ENCODE data around the gene MIGA2.

Gene MIGA2

GRCh38 chr9:129109537-129109903, 73.1 kb downstream of the MIGA2 start:
- TF ChIP-seq CTCF (IDR thresholded peaks at IDR 0.05) (no peak), ZFX (IDR thresholded peaks at IDR 0.05; ENCODE audit: borderline replicate concordance) (no peak)
- peak overlapping the region; percentile 93 for H3K27ac ChIP-seq

GRCh38 chr9:129109952-129110739, 73.7 kb downstream of the MIGA2 start:
- TF ChIP-seq CTCF (IDR thresholded peaks at IDR 0.05) (peak; percentile 11; the same call in 1 of the 2 replicates), ZFX (IDR thresholded peaks at IDR 0.05; ENCODE audit: borderline replicate concordance) (no peak)
- H3K27ac ChIP-seq = peak overlapping the region; percentile 93

- TF ChIP-seq CTCF (IDR thresholded peaks at IDR 0.05) (no peak), ZFX (IDR thresholded peaks at IDR 0.05; ENCODE audit: borderline replicate concordance) (no peak)
- peak within 1 kb of the TSS; percentile 93 for H3K27ac ChIP-seq
Observed at GRCh38 chr9:129110740-129111527, 74.5 kb downstream of the MIGA2 start, which contains the start of the genes CRAT and PTPA. Gene CRAT, minus strand, starts transcription at chr9:129110793. Its CDS starts 284 bp downstream, at chr9:129110509. Gene PTPA, plus strand, starts transcription at chr9:129111415. Its CDS starts 186 bp downstream, at chr9:129111601.

GRCh38 chr9:129111528-129112151, 75.2 kb downstream of the MIGA2 start:
- TF ChIP-seq ZFX (IDR thresholded peaks at IDR 0.05; ENCODE audit: borderline replicate concordance) (no peak), CTCF (IDR thresholded peaks at IDR 0.05) (no peak)

GRCh38 chr9:129112526-129112925, 76.1 kb downstream of the MIGA2 start:
- peak overlapping the region; percentile 93 for H3K27ac ChIP-seq

More at GRCh38 chr9:129111528-129112151, 75.2 kb downstream of the MIGA2 start:
- H3K27ac ChIP-seq = peak overlapping the region; percentile 93

- TF ChIP-seq ZFX (IDR thresholded peaks at IDR 0.05; ENCODE audit: borderline replicate concordance) = no peak
- TF ChIP-seq CTCF (IDR thresholded peaks at IDR 0.05) = no peak
Observed at GRCh38 chr9:129113645-129114304, 77.3 kb downstream of the MIGA2 start.

GRCh38 chr9:129118799-129119198, 82.4 kb downstream of the MIGA2 start:
- H3K27ac ChIP-seq = no peak overlapping the region

More at GRCh38 chr9:129113645-129114304, 77.3 kb downstream of the MIGA2 start:
- H3K27ac ChIP-seq = peak overlapping the region; percentile 60

More at GRCh38 chr9:129118799-129119198, 82.4 kb downstream of the MIGA2 start:
- TF ChIP-seq CTCF (IDR thresholded peaks at IDR 0.05) (no peak), ZFX (IDR thresholded peaks at IDR 0.05; ENCODE audit: borderline replicate concordance) (no peak)

Data from 22Rv1 (cell line).